HepG2 (cell line): ENCODE data around the gene PIM1. TPM values are rescaled to one million over a fixed set of nuclear protein-coding genes. Genes with fewer than 3 reads are reported as not detected.

Experiments
- DBP ChIP-seq: sonication (generic); formaldehyde crosslinking; IDR thresholded peaks from 2 replicates; pipeline ENCODE4 v1.4.0; 2020; ENCODE audit warnings: missing genetic modification reagents; ENCODE audit errors: not compliant biosample characterization
- E2F2 ChIP-seq: sonication (generic); formaldehyde crosslinking; IDR thresholded peaks from 2 replicates; pipeline ENCODE4 v1.4.0; 2020; ENCODE audit warnings: missing genetic modification reagents, borderline replicate concordance
- MED8 ChIP-seq: sonication (generic); formaldehyde crosslinking; IDR thresholded peaks from 2 replicates; pipeline ENCODE4 v1.8.1; 2023; ENCODE audit warnings: mild to moderate bottlenecking, missing genetic modification reagents; ENCODE audit not compliant: insufficient replicate concordance
- MLX ChIP-seq: IDR thresholded peaks from 2 replicates; pipeline ENCODE4 v1.6.1; 2016
- MYC ChIP-seq: sonication (generic); formaldehyde crosslinking; IDR thresholded peaks from 2 replicates; pipeline ENCODE4 v1.9.0; 2021; ENCODE audit warnings: missing genetic modification reagents, borderline replicate concordance
- NR0B2 ChIP-seq: sonication (generic); formaldehyde crosslinking; IDR thresholded peaks from 2 replicates; pipeline ENCODE4 v1.4.0; 2020; ENCODE audit warnings: mild to moderate bottlenecking, missing genetic modification reagents
- PTBP1 ChIP-seq: fragments of 200-400 bp; formaldehyde crosslinking; IDR thresholded peaks from 2 replicates; pipeline ENCODE4 v1.6.1; 2018; ENCODE audit warnings: low read length, low read depth; ENCODE audit not compliant: poor library complexity, severe bottlenecking
- RAD21 ChIP-seq: fragments of 450-650 bp; formaldehyde crosslinking; IDR thresholded peaks from 2 replicates; pipeline ENCODE4 v1.5.0; 2020; ENCODE audit warnings: mild to moderate bottlenecking
- RARA ChIP-seq: IDR thresholded peaks from 2 replicates; pipeline ENCODE4 v1.6.1; 2016; ENCODE audit warnings: missing genetic modification reagents, missing compliant biosample characterization
- RBM39 ChIP-seq: fragments of 200-400 bp; formaldehyde crosslinking; IDR thresholded peaks from one replicate; pipeline ENCODE4 v1.6.1; 2018; ENCODE audit warnings: antibody characterized with exemption, mild to moderate bottlenecking, low read depth, low read length; ENCODE audit not compliant: poor library complexity, severe bottlenecking
- SP4 ChIP-seq: sonication (generic); formaldehyde crosslinking; IDR thresholded peaks from 2 replicates; pipeline ENCODE4 v1.8.1; 2023; ENCODE audit warnings: mild to moderate bottlenecking, missing genetic modification reagents
- TFDP2 ChIP-seq: sonication (generic); formaldehyde crosslinking; IDR thresholded peaks from 2 replicates; pipeline ENCODE4 v1.4.0; 2020; ENCODE audit warnings: missing genetic modification reagents
- ZBTB46 ChIP-seq: sonication (generic); formaldehyde crosslinking; IDR thresholded peaks from 2 replicates; pipeline ENCODE4 v1.4.0; 2020; ENCODE audit warnings: mild to moderate bottlenecking, missing genetic modification reagents, borderline replicate concordance
- ZHX1 ChIP-seq: sonication (generic); formaldehyde crosslinking; IDR thresholded peaks from 2 replicates; pipeline ENCODE4 v1.8.1; 2022; ENCODE audit warnings: low read depth, mild to moderate bottlenecking, missing genetic modification reagents
- ZMYM3 ChIP-seq: sonication (generic); formaldehyde crosslinking; IDR thresholded peaks from 2 replicates; pipeline ENCODE4 v1.5.1; 2020; ENCODE audit warnings: mild to moderate bottlenecking, missing genetic modification reagents
- ZNF737 ChIP-seq: sonication (generic); formaldehyde crosslinking; IDR thresholded peaks from 2 replicates; pipeline ENCODE4 v1.5.0; 2020; ENCODE audit warnings: missing genetic modification reagents, mild to moderate bottlenecking, borderline replicate concordance
- ZNF839 ChIP-seq: sonication (generic); formaldehyde crosslinking; IDR thresholded peaks from 2 replicates; pipeline ENCODE4 v1.4.0; 2020; ENCODE audit warnings: missing genetic modification reagents, mild to moderate bottlenecking, borderline replicate concordance
- ZSCAN12 ChIP-seq: sonication (generic); formaldehyde crosslinking; IDR thresholded peaks from 2 replicates; pipeline ENCODE4 v1.9.0; 2021; ENCODE audit warnings: mild to moderate bottlenecking, missing genetic modification reagents
- polyA plus RNA-seq, 8 experiments: library from polyadenylated mRNA; depleted of rRNA in 3 of 8; stranded (reverse) in 7 of 8; unstranded in 1 of 8; fragments of >200 nt; fragmentation: Illumina TruSeq in 4 of 8; extraction: Trizol in 4 of 8; gene quantifications; 2 replicates each; pipeline versions ENCODE4 v1.2.1 to v1.2.3, GENCODE V29; 2011 to 2016; ENCODE audit warnings: low read depth in 4 of 8, missing spikeins in 1 of 8, mixed read lengths in 1 of 8; ENCODE audit not compliant: insufficient read depth in 1 of 8
- total RNA-seq, 5 experiments: library from RNA; depleted of rRNA; stranded (reverse); fragments of >200 nt; fragmentation: Illumina TruSeq; extraction: Trizol; gene quantifications; 2 replicates each; pipeline ENCODE4 v1.2.3, GENCODE V29; 2016; ENCODE audit warnings: low read depth in 1 of 5

PIM1 gene
- total and polyA plus RNA-seq, 2 of the 13 experiments (the other 11 are each of a cell fraction or from before 2014, with no cell fraction given) = 29.4 to 117 TPM

GRCh38 chr6:37170273-37171200 is 585 bp downstream of the PIM1 start (continued):
- TF ChIP-seq ZHX1 (CRISPR knock-in tag) = peak; percentile 19; the same call in 1 of the 2 replicates
- TF ChIP-seq RBM39 = peak; percentile 20
- TF ChIP-seq PTBP1 = no peak
- no peak; the same call in 1 of the 2 replicates for TF ChIP-seq SP4 (CRISPR knock-in tag)
- peak; percentile 17 for TF ChIP-seq DBP (CRISPR knock-in tag)
- no peak for TF ChIP-seq E2F2
- TF ChIP-seq ZNF839 (CRISPR knock-in tag) = 0 out of 2 replicates have a peak, but pooled peaks have one; percentile 35
- TF ChIP-seq ZBTB46 (CRISPR knock-in tag) = no peak
- no peak for TF ChIP-seq NR0B2 (CRISPR knock-in tag)
- TF ChIP-seq ZMYM3 (CRISPR knock-in tag) = no peak
- TF ChIP-seq MED8 (CRISPR knock-in tag) = no peak
- TF ChIP-seq ZNF737 (CRISPR knock-in tag) = no peak
- TF ChIP-seq ZSCAN12 (CRISPR knock-in tag) = no peak; the same call in none of the 2 replicates
- TF ChIP-seq MLX (CRISPR knock-in tag) = no peak
- no peak; the same call in 1 of the 2 replicates for TF ChIP-seq MYC (CRISPR knock-in tag)
- TF ChIP-seq TFDP2 (CRISPR knock-in tag) = no peak
- TF ChIP-seq RAD21 (CRISPR knock-in tag) = peak; percentile 84
- no peak for TF ChIP-seq RARA
